Right cardiac atrium (tissue), 5 donors: ENCODE measurements around the gene MED27. TPM values are rescaled to one million over a fixed set of nuclear protein-coding genes. Genes with fewer than 3 reads are reported as not detected.

ENCODE experiments used
- ATAC-seq, 2 donors: fragments of 200-7000 bp; cut with Tn5 transposase; one replicate each; pipeline versions ENCODE4 v1.8.0 to v1.9.1; 2020; ENCODE audit warnings: moderate library complexity in 2 of 2, mild to moderate bottlenecking in 1 of 2
- DNase-seq, 3 donors: peaks; one replicate each; pipeline ENCODE4 v3.0.0-alpha.2; 2020
- H3K27ac ChIP-seq: one replicate; pipeline ENCODE4 v1.5.1; 2013; ENCODE audit warnings: mild to moderate bottlenecking, low read length, control low read depth, moderate library complexity
- H3K27me3 ChIP-seq: one replicate; pipeline ENCODE4 v1.6.1; 2013; ENCODE audit not compliant: control insufficient read depth, insufficient read depth
- H3K4me1 ChIP-seq: one replicate; pipeline ENCODE4 v1.6.1; 2013; ENCODE audit warnings: low read length; ENCODE audit not compliant: control insufficient read depth, insufficient read depth
- H3K4me3 ChIP-seq: one replicate; pipeline ENCODE4 v1.5.1; 2013; ENCODE audit warnings: low read length, control low read depth
- H3K9me3 ChIP-seq: one replicate; pipeline ENCODE4 v1.6.1; 2013; ENCODE audit warnings: low read length; ENCODE audit not compliant: control insufficient read depth
- WGBS: extraction: QIAGEN DNeasy Blood & Tissue Kit; methylation state at CpG from one replicate; pipeline ENCODE4 v1.1.7; 2013; 5-methylcytosine and 5-hydroxymethylcytosine counted together
- intact Hi-C, 4 donors: fragments of 100-400 bp; cut with DNase I; formaldehyde crosslinking; loops; one replicate each; pipeline versions ENCODE4 v1.11.0 to v1.14.0; 2022 to 2023
- polyA plus RNA-seq: library from polyadenylated mRNA; stranded (reverse); fragments of 200-250 nt; gene quantifications from one replicate; pipeline ENCODE4 v1.2.3, GENCODE V29; 2013
- total RNA-seq, 4 donors: library from RNA; stranded (reverse); fragmentation: NEBNext Ultra II Directional; extraction: Animal tissue kit (Norgen Biotek cat#: 25700); gene quantifications; one replicate each; pipeline ENCODE4 v1.2.1, GENCODE V29; 2021
- donor health status: healthy with polysubstance abuse.
- donor health status: DM: no; HTN: yes; CAD: no.
- donor health status: DM: no; HTN: no; CAD: no.
- donor health status: DM: no; HTN: yes; CAD: no; lungs with severe emphysema.
- donor health status: DM: yes; HTN: yes; CAD: no.

MED27 gene
- total and polyA plus RNA-seq, 5 donors: 19.9 to 22.7 (median 21.2) TPM

- H3K9me3 ChIP-seq: no peaks in the 10 kb centered on the region
- no peak for ATAC-seq
- 88% methylated on average over 7 of the region's 7 CpGs for WGBS
- H3K27me3 ChIP-seq: no peaks in the 10 kb centered on the region
- no peak overlapping the region for H3K4me3 ChIP-seq
- peak in 1 of 3 donors; percentile 47 for DNase-seq
- intact Hi-C loops: no loop called here
- peaks cover 2% of the 10 kb centered on the region for H3K4me1 ChIP-seq
- H3K27ac ChIP-seq: no peak overlapping the region
These were observed 51.7 kb downstream of the MED27 start for GRCh38 chr9:132027752-132028663.

- peaks cover 2% of the 10 kb centered on the region for H3K4me1 ChIP-seq
- no peak overlapping the region for H3K27ac ChIP-seq
- WGBS: 87% methylated on average over 12 of the region's 12 CpGs
- no peaks in the 10 kb centered on the region for H3K27me3 ChIP-seq
- DNase-seq (no peak), ATAC-seq (no peak)
- H3K4me3 ChIP-seq: no peak overlapping the region
- no peaks in the 10 kb centered on the region for H3K9me3 ChIP-seq
- intact Hi-C loops: no loop called here
These were observed 52.6 kb downstream of the MED27 start for GRCh38 chr9:132026932-132027585.

GRCh38 chr9:132025766-132026165 lies 53.9 kb downstream of the MED27 start:
- Histone ChIP-seq H3K27me3 (no peaks in the 10 kb centered on the region), H3K9me3 (no peaks in the 10 kb centered on the region), H3K4me1 (peaks cover 5% of the 10 kb centered on the region), H3K27ac (no peak overlapping the region), H3K4me3 (no peak overlapping the region)
- DNase-seq: no peak
- no peak for ATAC-seq
- intact Hi-C loops: no loop called here
- 98% methylated on average over 3 of the region's 3 CpGs for WGBS

GRCh38 chr9:132024589-132024988 lies 55.1 kb downstream of the MED27 start:
- H3K4me1 ChIP-seq: peaks cover 5% of the 10 kb centered on the region
- H3K27me3 ChIP-seq: no peaks in the 10 kb centered on the region
- no peak for DNase-seq
- H3K9me3 ChIP-seq: no peaks in the 10 kb centered on the region
- intact Hi-C loops: no loop called here
- WGBS: 84% methylated on average over 7 of the region's 7 CpGs
- no peak for ATAC-seq
- no peak overlapping the region for H3K4me3 ChIP-seq
- H3K27ac ChIP-seq: no peak overlapping the region

- no peaks in the 10 kb centered on the region for H3K9me3 ChIP-seq
- WGBS: 79% methylated on average over 5 of the region's 5 CpGs
- intact Hi-C loops: no loop called here
- no peak overlapping the region for H3K27ac ChIP-seq
- peaks cover 8% of the 10 kb centered on the region for H3K4me1 ChIP-seq
- H3K4me3 ChIP-seq: no peak overlapping the region
- DNase-seq: no peak
- no peak for ATAC-seq
- no peaks in the 10 kb centered on the region for H3K27me3 ChIP-seq
These were observed 56.1 kb downstream of the MED27 start for GRCh38 chr9:132023419-132024180.

- intact Hi-C loops: no loop called here
- no peak overlapping the region for H3K4me3 ChIP-seq
- DNase-seq (no peak), ATAC-seq (no peak)
- no peaks in the 10 kb centered on the region for H3K9me3 ChIP-seq
- H3K27me3 ChIP-seq: no peaks in the 10 kb centered on the region
- peaks cover 6% of the 10 kb centered on the region for H3K4me1 ChIP-seq
- H3K27ac ChIP-seq: no peak overlapping the region
- WGBS: 49% methylated on average over 4 of the region's 4 CpGs
These were observed 58.7 kb downstream of the MED27 start for GRCh38 chr9:132020820-132021510.

- no peak overlapping the region for H3K4me3 ChIP-seq
- H3K27me3 ChIP-seq: no peaks in the 10 kb centered on the region
- over 99% methylated on average over 2 of the region's 2 CpGs for WGBS
- ATAC-seq: no peak
- no peaks in the 10 kb centered on the region for H3K9me3 ChIP-seq
- H3K4me1 ChIP-seq: peaks cover 6% of the 10 kb centered on the region
- H3K27ac ChIP-seq: no peak overlapping the region
- no peak for DNase-seq
- intact Hi-C loops: no loop called here
These were observed 59.4 kb downstream of the MED27 start for GRCh38 chr9:132020272-132020671.

- DNase-seq: no peak
- intact Hi-C loops: no loop called here
- H3K9me3 ChIP-seq: no peaks in the 10 kb centered on the region
- no peak overlapping the region for H3K4me3 ChIP-seq
- H3K4me1 ChIP-seq: peaks cover 6% of the 10 kb centered on the region
- WGBS: 74% methylated on average over 7 of the region's 7 CpGs
- ATAC-seq: no peak
- H3K27me3 ChIP-seq: no peaks in the 10 kb centered on the region
- H3K27ac ChIP-seq: no peak overlapping the region
These were observed 60.0 kb downstream of the MED27 start for GRCh38 chr9:132019702-132020101.

GRCh38 chr9:132018957-132019405 lies 60.7 kb downstream of the MED27 start:
- peaks cover 6% of the 10 kb centered on the region for H3K4me1 ChIP-seq
- no peak for DNase-seq
- intact Hi-C loops: no loop called here
- no peak overlapping the region for H3K4me3 ChIP-seq
- no peaks in the 10 kb centered on the region for H3K9me3 ChIP-seq
- no peak overlapping the region for H3K27ac ChIP-seq
- 34% methylated on average over 3 of the region's 3 CpGs for WGBS
- peak; percentile 51 to 72 for ATAC-seq
- H3K27me3 ChIP-seq: no peaks in the 10 kb centered on the region

- Histone ChIP-seq H3K4me1 (peaks cover 5% of the 10 kb centered on the region), H3K27ac (no peak overlapping the region), H3K9me3 (no peaks in the 10 kb centered on the region), H3K27me3 (no peaks in the 10 kb centered on the region), H3K4me3 (no peak overlapping the region)
- intact Hi-C loops: no loop called here
- DNase-seq: no peak
- no peak for ATAC-seq
- WGBS: 81% methylated on average over 3 of the region's 3 CpGs
These were observed 63.2 kb downstream of the MED27 start for GRCh38 chr9:132016456-132016855.
